Measurements from ENCODE around the gene NFIA. TPM values are rescaled to one million over a fixed set of nuclear protein-coding genes. Genes with fewer than 3 reads are reported as not detected.

The NFIA gene
- total and polyA plus RNA-seq, 2 of the 13 experiments (the other 11 are each of a cell fraction or from before 2014, with no cell fraction given) = 14.7 to 28.5 TPM

- ChIA-PET POLR2A (no interaction called here), CTCF (ENCODE audit: low intra/inter-chr PET ratio, low total read pairs) (no interaction called here)
- Histone ChIP-seq H3K4me3 (replicated peaks in 1 of 3; ENCODE audit: insufficient read depth in 1 of 3, low read depth in 2 of 3, low read length in 3 of 3) (no peak overlapping the region), H2AFZ (ENCODE audit: low read length) (no peak overlapping the region), H3K9ac (ENCODE audit: insufficient read depth, low read depth, low read length) (no peak overlapping the region), H3K27ac (ENCODE audit: extremely low read length, insufficient read depth, low read length) (no peak overlapping the region), H3K9me3 (ENCODE audit: low read length) (no peaks in the 10 kb centered on the region), H3K79me2 (ENCODE audit: insufficient read depth, low read length) (peaks cover 57% of the 10 kb centered on the region), H4K20me1 (ENCODE audit: insufficient read depth, low read length) (no peaks in the 10 kb centered on the region), H3K4me2 (ENCODE audit: low read depth, low read length) (no peak overlapping the region), H3K27me3 (ENCODE audit: control insufficient read depth in 1 of 2, insufficient read depth in 2 of 2, low read length in 2 of 2) (no peaks in the 10 kb centered on the region; a peak in 1 of 5 replicates), H3K4me1 (ENCODE audit: insufficient read depth, low read length) (peaks cover 20% of the 10 kb centered on the region), H3K36me3 (replicated peaks in 1 of 2; ENCODE audit: control insufficient read depth in 1 of 2, insufficient read depth in 2 of 2, low read length in 2 of 2) (peaks cover 0 to 13% of the 10 kb centered on the region in 2 experiments; a peak in 3 of 5 replicates)
- TF ChIP-seq ZNF691 (CRISPR knock-in tag; IDR thresholded peaks at IDR 0.05; ENCODE audit: borderline replicate concordance, low read depth) (no peak), GATAD2A (CRISPR knock-in tag; IDR thresholded peaks at IDR 0.05) (no peak), ZNF337 (CRISPR knock-in tag; IDR thresholded peaks at IDR 0.05; ENCODE audit: borderline replicate concordance, low read depth) (no peak), KAT8 (CRISPR knock-in tag; IDR thresholded peaks at IDR 0.05) (no peak), ZNF563 (CRISPR knock-in tag; IDR thresholded peaks at IDR 0.05) (no peak)
- in situ Hi-C loops (cut with HindIII; ENCODE audit: extremely low pct_ligation_motif_present, low pct_unique_long_range_greater_than_20kb) (no loop called here), intact Hi-C loops (cut with micrococcal nuclease; ENCODE audit: unreplicated experiment) (no loop called here)
- BruUV-seq (replicated peaks) = no TSS peak
- 98% methylated on average over 7 of the region's 7 CpGs for WGBS (ENCODE audit: low lambda C conversion rate)
- ATAC-seq (no peak), FAIRE-seq (no peak), DNase-seq (ENCODE audit: low spot score) (no peak)
These were observed 192.6 kb downstream of the NFIA start for GRCh38 chr1:61274939-61275338.

- intact Hi-C loops (cut with micrococcal nuclease; ENCODE audit: unreplicated experiment) = no loop called here
- peak; percentile 35; the same call in 1 of the 2 replicates for TF ChIP-seq NR2F6 (IDR thresholded peaks at IDR 0.05)
- no peak for TF ChIP-seq NR2F6 (CRISPR knock-in tag; IDR thresholded peaks at IDR 0.05)
- TF ChIP-seq NFYB (CRISPR knock-in tag; IDR thresholded peaks at IDR 0.05) = no peak
- no peak for TF ChIP-seq ZNF75D (CRISPR knock-in tag; IDR thresholded peaks at IDR 0.05; ENCODE audit: borderline replicate concordance)
- TF ChIP-seq ZNF17 (CRISPR knock-in tag; IDR thresholded peaks at IDR 0.05) = no peak
- no peak for TF ChIP-seq ZNF331 (CRISPR knock-in tag; IDR thresholded peaks at IDR 0.05)
- no peak overlapping the region for H3K9ac ChIP-seq (ENCODE audit: insufficient read depth, low read depth, low read length)
- peaks cover 1 to 17% of the 10 kb centered on the region in 2 experiments; a peak in 3 of 5 replicates for H3K36me3 ChIP-seq (replicated peaks in 1 of 2; ENCODE audit: control insufficient read depth in 1 of 2, insufficient read depth in 2 of 2, low read length in 2 of 2)
- POLR2A ChIA-PET = no interaction called here
- no peaks in the 10 kb centered on the region; a peak in 1 of 5 replicates for H3K27me3 ChIP-seq (ENCODE audit: control insufficient read depth in 1 of 2, insufficient read depth in 2 of 2, low read length in 2 of 2)
- DNase-seq (ENCODE audit: low spot score) (no peak), FAIRE-seq (no peak), ATAC-seq (no peak)
- peaks cover 6% of the 10 kb centered on the region for H3K4me1 ChIP-seq (ENCODE audit: insufficient read depth, low read length)
- no peak overlapping the region for H3K4me3 ChIP-seq (replicated peaks in 1 of 3; ENCODE audit: insufficient read depth in 1 of 3, low read depth in 2 of 3, low read length in 3 of 3)
- no peaks in the 10 kb centered on the region for H4K20me1 ChIP-seq (ENCODE audit: insufficient read depth, low read length)
- WGBS (ENCODE audit: low lambda C conversion rate) = over 99% methylated on average over 3 of the region's 3 CpGs
- CTCF ChIA-PET (ENCODE audit: low intra/inter-chr PET ratio, low total read pairs) = no interaction called here
- H3K27ac ChIP-seq (ENCODE audit: extremely low read length, insufficient read depth, low read length) = no peak overlapping the region
- BruUV-seq (replicated peaks) = no TSS peak
- H3K79me2 ChIP-seq (ENCODE audit: insufficient read depth, low read length) = peaks cover 47% of the 10 kb centered on the region
- H3K9me3 ChIP-seq (ENCODE audit: low read length) = no peaks in the 10 kb centered on the region
- no peak overlapping the region for H3K4me2 ChIP-seq (ENCODE audit: low read depth, low read length)
- H2AFZ ChIP-seq (ENCODE audit: low read length) = no peak overlapping the region
- in situ Hi-C loops (cut with HindIII; ENCODE audit: extremely low pct_ligation_motif_present, low pct_unique_long_range_greater_than_20kb) = no loop called here
These were observed 193.9 kb downstream of the NFIA start for GRCh38 chr1:61276246-61276645.
